GM12875 (cell line): Measurements from ENCODE around the gene PRDM10.

ENCODE experiments used
- H3K4me3 ChIP-seq: one replicate; pipeline ENCODE4 v1.5.1; 2011; ENCODE audit warnings: low read depth, low read length, control low read depth
- TF ChIP-seq, protein P1 (sequence below): IDR thresholded peaks from 2 replicates; pipeline ENCODE4 v1.5.1; 2011; ENCODE audit warnings: low read depth, mild to moderate bottlenecking, control low read depth, inconsistent platforms, low read length, moderate library complexity, borderline replicate concordance; ENCODE audit not compliant: insufficient read depth

Gene PRDM10

DNA sequence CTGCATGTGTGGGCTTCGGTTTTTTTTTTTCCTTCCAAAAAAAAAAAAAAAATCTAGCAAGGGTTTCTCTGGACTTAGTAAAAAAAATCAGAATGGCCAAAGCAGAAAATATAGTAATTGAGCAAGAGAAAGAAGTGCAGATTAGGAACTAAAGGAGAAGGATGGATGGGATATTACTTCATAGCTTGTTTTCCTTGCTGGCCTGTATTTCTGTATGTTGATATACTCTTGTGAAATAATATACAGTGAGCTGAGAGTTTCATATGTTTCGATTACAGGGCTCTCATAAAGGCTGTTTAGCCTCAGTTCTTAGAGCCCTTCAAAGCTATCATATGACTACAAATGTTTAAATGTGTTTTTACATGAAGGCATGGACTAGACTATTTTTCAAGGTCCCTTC lies 72.9 kb downstream of the PRDM10 start:
- TF ChIP-seq, protein P1, sequence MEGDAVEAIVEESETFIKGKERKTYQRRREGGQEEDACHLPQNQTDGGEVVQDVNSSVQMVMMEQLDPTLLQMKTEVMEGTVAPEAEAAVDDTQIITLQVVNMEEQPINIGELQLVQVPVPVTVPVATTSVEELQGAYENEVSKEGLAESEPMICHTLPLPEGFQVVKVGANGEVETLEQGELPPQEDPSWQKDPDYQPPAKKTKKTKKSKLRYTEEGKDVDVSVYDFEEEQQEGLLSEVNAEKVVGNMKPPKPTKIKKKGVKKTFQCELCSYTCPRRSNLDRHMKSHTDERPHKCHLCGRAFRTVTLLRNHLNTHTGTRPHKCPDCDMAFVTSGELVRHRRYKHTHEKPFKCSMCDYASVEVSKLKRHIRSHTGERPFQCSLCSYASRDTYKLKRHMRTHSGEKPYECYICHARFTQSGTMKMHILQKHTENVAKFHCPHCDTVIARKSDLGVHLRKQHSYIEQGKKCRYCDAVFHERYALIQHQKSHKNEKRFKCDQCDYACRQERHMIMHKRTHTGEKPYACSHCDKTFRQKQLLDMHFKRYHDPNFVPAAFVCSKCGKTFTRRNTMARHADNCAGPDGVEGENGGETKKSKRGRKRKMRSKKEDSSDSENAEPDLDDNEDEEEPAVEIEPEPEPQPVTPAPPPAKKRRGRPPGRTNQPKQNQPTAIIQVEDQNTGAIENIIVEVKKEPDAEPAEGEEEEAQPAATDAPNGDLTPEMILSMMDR: no peak
- no peak overlapping the region for H3K4me3 ChIP-seq

DNA sequence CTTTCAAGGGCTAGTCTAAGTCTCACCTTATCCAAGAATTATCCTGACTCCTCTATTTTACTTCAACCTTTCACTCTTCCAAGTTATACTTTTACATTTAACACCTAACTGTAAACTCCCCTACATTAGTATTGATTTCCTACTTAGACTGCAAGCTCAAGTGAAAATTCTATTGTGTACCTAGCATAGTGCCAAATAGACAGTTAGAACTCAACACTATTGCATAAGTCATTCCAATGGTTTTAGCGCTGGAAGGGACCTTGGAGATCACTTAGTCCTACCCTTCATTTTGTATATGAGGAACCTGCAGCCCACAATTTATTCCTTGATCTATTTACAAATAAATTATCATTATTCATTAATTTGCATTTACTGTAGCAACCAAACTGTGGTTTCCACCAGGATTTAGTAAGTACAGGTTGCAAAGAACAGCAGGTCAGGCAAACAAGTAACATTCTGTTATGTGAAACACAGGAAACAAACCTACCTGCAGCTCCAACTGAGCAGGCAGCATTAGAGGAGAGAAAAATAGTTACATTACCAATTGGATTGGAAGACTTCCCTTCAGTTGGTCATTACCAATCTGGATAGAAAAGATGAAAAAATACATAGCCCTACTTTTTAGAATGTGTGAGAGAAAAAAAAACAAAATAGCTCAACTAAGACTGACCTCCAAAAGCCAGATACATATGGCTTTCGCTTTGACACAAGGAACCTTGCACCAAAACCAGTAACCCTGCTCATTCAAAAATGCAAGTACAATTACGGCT lies 73.5 kb downstream of the PRDM10 start:
- TF ChIP-seq, protein P1: no peak
- H3K4me3 ChIP-seq: no peak overlapping the region

DNA sequence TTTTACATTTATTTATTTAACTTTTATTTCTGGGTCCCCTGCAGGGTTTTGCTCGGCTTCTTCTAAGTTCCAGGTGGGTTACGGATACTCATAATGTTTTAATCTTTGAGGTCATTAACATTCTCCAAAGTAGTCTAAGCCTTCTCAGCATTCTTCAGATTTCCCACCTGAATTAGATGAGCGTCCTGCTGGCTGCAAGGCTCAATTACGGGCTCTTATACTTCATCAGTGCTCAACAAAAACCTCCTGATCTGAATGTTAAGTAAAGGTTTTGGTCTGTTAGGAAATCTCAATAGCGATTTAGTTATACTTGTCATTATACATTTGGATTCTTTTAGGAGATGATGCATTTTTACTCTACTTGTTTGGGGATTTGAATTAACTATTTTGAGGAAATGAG lies 80.0 kb downstream of the PRDM10 start:
- TF ChIP-seq, protein P1: no peak

DNA sequence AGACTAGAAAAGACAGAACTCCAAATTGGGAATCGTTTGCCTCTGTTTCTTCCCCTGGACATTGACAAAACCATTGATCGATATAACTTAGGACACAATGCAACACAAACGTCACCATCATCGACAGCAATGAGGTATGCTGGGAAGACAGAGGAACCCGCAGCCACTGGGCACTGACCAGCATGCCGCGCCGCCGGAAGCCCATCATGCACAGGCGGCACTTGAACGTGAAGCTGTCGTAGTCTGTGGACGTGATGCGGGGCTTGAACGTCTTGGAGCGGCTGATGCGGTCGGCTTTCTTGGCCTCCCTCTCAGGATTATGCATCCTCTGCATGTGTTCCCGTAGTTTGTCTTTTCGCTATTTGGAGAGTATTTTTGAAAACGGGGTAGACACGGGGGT lies 84.3 kb downstream of the PRDM10 start:
- TF ChIP-seq, protein P1: no peak
- H3K4me3 ChIP-seq: no peak overlapping the region

More for the DNA sequence above, 80.0 kb downstream of the PRDM10 start:
- no peak overlapping the region for H3K4me3 ChIP-seq

DNA sequence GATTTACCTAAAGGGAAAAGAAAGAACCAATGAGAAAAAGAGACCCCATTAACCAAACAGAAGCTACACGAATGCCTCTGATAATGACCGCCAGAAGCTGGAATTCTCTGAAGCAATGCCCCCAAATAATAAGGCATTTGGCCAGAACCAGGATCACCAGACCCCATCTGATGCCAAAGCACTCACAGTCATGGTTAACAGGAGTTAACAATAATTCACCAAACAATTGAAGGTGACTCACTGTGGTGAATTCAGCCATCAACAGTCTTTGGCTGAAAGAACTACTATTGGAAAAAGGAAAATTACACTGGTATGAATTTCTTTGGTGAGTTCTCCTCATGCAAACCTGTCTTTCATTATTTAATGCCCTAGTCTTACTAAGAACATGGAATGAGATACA lies 85.4 kb downstream of the PRDM10 start:
- no peak overlapping the region for H3K4me3 ChIP-seq
- TF ChIP-seq, protein P1: no peak

DNA sequence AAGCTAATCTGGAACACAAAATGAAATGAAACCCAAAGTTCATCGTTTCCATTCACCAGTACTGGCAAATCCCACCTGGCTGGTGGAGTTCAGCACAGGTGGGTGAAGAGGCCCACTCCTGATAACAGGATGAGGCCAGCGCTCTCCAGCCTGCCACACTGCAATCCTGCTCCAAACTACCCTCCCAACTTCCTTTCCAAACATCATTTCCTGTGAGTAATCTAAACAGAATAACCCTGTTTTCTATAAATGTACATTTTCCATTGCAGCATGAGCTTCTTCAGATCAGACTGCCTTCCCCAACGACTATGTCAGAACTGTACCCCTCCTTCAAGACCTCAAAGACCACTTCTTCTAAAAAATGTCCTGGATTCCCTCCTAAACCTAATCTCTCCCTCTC lies 91.3 kb downstream of the PRDM10 start:
- no peak overlapping the region for H3K4me3 ChIP-seq
- TF ChIP-seq, protein P1: no peak

DNA sequence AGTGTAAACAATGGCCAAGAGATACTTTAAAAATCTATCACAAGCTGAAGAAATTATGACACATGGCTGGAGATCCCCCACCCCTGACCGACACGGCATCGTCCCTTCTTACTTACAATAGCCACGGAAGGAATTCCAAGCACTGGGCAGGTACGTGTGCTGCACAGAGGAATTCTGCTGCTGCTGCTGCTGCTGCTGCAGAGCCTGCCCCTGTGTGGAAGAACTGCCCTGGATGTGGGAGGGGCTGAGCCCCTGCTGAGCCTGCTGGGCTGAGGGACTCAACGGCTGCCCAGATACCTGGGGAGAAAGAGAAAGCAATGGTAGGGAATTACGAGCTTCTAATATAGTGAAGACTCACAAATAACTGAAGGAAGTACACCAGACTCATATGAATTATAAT lies 92.3 kb downstream of the PRDM10 start:
- H3K4me3 ChIP-seq: no peak overlapping the region
- TF ChIP-seq, protein P1: no peak
